ENCODE measurements around the gene IL1RAP. TPM values are rescaled to one million over a fixed set of nuclear protein-coding genes. Genes with fewer than 3 reads are reported as not detected.
"Not testable (repeated sequence)": the region's sequence is repeated elsewhere in the genome, so short reads cannot be mapped to it uniquely, and the experiment has no call there.

Gene IL1RAP, protein sequence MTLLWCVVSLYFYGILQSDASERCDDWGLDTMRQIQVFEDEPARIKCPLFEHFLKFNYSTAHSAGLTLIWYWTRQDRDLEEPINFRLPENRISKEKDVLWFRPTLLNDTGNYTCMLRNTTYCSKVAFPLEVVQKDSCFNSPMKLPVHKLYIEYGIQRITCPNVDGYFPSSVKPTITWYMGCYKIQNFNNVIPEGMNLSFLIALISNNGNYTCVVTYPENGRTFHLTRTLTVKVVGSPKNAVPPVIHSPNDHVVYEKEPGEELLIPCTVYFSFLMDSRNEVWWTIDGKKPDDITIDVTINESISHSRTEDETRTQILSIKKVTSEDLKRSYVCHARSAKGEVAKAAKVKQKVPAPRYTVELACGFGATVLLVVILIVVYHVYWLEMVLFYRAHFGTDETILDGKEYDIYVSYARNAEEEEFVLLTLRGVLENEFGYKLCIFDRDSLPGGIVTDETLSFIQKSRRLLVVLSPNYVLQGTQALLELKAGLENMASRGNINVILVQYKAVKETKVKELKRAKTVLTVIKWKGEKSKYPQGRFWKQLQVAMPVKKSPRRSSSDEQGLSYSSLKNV
- total RNA-seq (2014; rRNA removed; shearing (Covaris generic)): 21.2 and 27.3 TPM in 2 replicates
- polyA plus RNA-seq (2015; cell fraction: cytosol; rRNA removed): 31.9 and 35.6 TPM in 2 replicates
- polyA plus RNA-seq (2015; cell fraction: nucleus; rRNA removed): 55.5 and 55.9 TPM in 2 replicates

- peak; percentile 97 for DNase-seq (ENCODE audit: low read depth)
Observed at GRCh38 chr3:190513409-190514370, at the start of gene IL1RAP. Gene IL1RAP, plus strand, starts transcription at chr3:190514085. Its CDS starts 50,205 bp downstream, at chr3:190564290.

DNA sequence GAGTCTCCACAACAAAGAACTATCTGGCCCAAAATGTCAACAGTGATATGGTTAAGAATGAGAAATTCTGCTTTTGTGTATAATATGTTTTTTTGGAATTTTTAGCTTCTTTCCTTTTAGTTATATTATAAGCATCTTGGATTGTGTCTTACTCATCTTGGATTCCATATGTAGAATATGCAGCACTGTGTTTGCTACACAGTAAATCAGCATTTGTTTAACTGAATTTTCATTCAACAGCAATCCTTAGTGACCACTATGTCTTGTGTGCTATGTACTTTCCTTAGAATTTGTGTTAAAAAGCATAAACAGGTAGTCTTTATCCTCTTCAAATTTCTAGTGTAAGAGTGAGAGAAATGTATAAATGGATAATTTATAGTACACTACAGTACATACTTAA, 46.0 kb upstream of the IL1RAP start:
- no peak for DNase-seq (ENCODE audit: low read depth)

- not testable (repeated sequence) for DNase-seq (ENCODE audit: low read depth)
Observed at GRCh38 chr3:190473261-190473660, 40.6 kb upstream of the IL1RAP start.

- DNase-seq (ENCODE audit: low read depth): no peak
Observed at GRCh38 chr3:190481779-190482178, 32.1 kb upstream of the IL1RAP start.

GRCh38 chr3:190485830-190486532, 27.9 kb upstream of the IL1RAP start:
- no peak for DNase-seq (ENCODE audit: low read depth)

DNA sequence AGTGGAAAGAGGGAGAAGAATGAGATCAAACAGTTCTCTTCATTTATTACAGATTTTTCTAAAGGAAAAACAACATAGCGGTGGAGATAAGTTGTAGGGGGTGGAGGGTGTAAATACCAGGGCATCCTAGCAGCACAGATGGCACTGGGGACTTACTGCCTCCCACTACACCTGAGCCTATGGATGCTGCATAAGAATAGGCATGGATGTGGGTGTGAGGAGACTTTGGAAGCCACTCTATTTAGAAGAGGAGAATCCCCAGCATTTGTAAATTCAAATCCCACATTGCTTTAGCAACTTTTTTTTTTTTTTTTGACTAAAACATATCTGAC, 27.4 kb upstream of the IL1RAP start:
- no peak for DNase-seq (ENCODE audit: low read depth)

- DNase-seq (ENCODE audit: low read depth): no peak
Observed at GRCh38 chr3:190486908-190487607, 26.8 kb upstream of the IL1RAP start.

DNA sequence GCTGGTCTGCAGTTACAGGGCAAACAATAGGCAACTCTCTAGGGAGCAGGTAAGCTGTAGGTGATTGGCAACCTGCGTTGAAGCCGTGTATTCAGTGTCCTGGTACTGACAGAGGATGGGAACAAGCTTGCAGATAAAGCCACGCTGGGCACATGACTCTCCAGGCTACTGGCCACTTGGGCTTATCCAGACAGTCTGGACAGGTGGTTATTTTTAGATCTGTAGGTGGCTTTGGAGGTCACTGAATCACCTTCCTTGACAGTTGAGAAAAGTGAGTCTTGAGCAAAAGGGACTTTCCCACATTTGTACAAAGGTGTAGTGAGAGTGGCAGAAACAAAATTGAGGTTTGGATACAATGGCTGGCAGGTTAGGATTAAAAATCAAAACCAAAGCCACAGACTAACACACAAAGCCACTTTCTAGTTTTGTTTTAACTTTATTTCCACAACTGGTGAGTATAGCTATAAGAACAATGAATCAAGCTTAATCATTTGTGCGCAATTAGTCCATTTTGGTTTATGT, 22.3 kb upstream of the IL1RAP start:
- DNase-seq (ENCODE audit: low read depth): peak; percentile 37

DNA sequence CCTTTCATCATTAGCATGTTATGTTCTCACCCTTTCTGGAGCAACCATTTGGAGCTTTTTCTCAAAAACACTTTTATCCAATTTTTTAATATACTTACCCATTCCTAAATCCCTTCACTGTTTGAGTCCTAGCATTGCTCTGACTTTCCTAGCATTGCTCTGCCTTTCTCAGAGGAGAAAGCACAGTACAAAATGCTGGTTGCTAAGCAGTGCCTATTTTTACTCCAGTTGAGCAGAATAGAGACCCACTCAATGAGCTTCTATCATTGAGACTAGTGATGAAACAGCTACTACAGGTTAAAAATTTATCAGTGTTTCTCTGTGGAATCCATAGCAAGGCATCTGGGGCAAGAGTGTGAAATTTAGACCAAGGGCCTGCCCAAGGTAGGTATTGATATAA, 21.8 kb upstream of the IL1RAP start:
- DNase-seq (ENCODE audit: low read depth): no peak

DNA sequence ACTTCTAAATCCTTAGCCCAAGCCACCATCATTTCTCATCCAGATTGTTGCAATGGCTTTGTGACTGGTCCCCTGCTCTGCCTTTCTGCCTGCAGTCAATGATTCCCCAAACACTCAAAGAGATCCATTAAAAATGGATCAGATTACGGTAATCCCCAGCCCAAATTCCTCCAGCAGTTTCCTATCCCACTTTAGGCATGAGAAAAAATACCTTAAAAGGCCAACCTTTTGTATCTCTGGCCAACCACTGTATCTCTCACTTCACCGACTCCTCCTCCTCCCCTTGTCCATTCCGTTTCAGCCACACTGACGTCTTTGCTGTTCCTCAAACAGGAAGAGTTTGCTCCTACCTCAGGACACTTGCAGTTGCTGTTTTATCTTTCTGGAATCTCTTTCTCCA, 20.9 kb upstream of the IL1RAP start:
- no peak for DNase-seq (ENCODE audit: low read depth)

DNA sequence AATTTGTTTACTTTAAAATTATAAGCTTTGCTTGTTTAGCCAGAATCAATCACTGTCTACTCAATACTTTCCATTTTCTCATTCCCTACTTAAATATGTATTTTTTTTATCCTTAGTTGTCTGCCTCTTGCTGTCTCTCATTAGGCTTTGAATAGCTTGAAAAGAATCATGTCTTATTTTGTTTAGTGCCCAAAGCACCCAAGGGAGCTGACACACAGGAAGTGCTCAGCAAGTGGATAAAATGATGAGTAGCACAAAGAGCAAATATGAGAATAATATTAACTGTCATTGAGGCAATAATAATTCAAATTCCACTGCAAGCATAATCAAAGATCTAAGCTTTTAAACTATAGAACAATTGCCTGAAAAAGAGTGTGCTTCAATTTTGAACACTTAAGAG, 19.0 kb upstream of the IL1RAP start:
- DNase-seq (ENCODE audit: low read depth): no peak

- DNase-seq (ENCODE audit: low read depth): no peak
Observed at GRCh38 chr3:190495354-190495753, 18.5 kb upstream of the IL1RAP start.

- no peak for DNase-seq (ENCODE audit: low read depth)
Observed at GRCh38 chr3:190495796-190496195, 18.1 kb upstream of the IL1RAP start.

GRCh38 chr3:190496859-190497258, 17.0 kb upstream of the IL1RAP start:
- no peak for DNase-seq (ENCODE audit: low read depth)

DNA sequence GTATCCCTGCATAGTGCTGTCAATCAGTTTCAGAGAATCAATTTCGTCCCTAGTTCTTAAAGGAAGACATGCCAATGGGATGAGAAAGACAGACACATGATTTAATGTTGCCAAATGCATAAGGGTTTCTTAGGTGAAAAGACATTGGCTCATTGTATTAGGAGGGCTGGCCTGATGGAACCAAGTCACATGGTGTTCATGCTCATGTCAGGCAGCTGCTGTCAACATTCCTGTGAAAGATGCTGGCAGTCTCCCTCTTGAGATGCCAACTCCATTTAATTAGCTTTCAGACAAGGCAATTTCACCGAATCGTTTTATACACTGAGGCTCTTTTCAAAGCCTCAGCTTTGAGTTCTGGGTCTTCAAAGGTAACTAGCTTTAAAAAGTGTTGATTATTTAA, 16.1 kb upstream of the IL1RAP start:
- DNase-seq (ENCODE audit: low read depth): peak; percentile 59

DNA sequence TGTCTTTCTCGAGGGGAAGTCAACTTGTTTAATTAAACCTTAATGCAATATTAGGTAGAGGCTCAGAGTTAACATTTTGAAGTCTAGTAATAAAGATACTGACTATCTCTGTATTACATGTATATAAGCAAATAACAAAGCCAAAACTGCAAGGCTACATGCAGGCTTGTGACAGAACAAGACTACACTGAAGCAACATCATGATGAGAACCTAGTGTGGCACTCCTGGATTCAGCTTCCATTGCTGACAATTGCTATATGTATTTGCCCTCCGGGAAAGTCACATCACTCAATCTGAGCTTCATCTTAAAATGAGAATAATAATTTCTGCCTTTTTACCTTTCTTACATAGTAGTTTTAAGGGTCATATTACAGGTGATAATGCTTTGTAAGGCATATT, 15.6 kb upstream of the IL1RAP start:
- DNase-seq (ENCODE audit: low read depth): no peak

- DNase-seq (ENCODE audit: low read depth): no peak
Observed at GRCh38 chr3:190499122-190499521, 14.8 kb upstream of the IL1RAP start.

DNA sequence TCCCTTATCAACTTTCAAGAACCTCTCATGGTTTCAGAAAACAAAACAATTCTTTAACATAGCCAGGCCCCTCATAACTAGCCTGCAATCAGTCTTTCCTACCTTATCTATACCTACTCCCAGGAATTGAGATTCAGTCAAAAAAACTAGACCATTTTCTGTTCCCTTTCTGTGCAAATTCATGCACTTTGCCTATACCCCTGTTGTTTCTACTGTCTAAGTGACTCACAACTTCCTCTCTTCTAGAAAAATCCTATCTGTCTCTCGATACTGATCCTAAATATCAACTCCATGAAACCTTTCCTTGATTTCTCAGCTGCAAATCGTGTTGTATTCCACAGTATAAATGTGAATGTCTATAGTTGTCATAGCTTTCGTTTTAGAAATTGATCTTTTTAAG, 10.9 kb upstream of the IL1RAP start:
- DNase-seq (ENCODE audit: low read depth): no peak

- no peak for DNase-seq (ENCODE audit: low read depth)
Observed at GRCh38 chr3:190504354-190505125, 9.3 kb upstream of the IL1RAP start.

Measured in HT1080 (cell line).